Ureter (tissue), 1 donor: Measurements from ENCODE around the gene MRPL53. TPM values are rescaled to one million over a fixed set of nuclear protein-coding genes. Genes with fewer than 3 reads are reported as not detected.

ENCODE experiments used
- DNase-seq: peaks from one replicate; pipeline ENCODE4 v3.0.0-alpha.2; 2020; ENCODE audit warnings: low spot score
- total RNA-seq: library from RNA; stranded (reverse); gene quantifications from one replicate; pipeline ENCODE4 v1.2.4, GENCODE V29; 2023
- donor health status: DM: yes; HTN: yes; CAD: no.

MRPL53 gene
- 71.8 TPM for total RNA-seq

- peak; percentile 97 for DNase-seq
Measured at GRCh38 chr2:74472086-74472944, at the start of gene MRPL53. TSS of gene MRPL53 (minus strand) at chr2:74472680. CDS start at chr2:74472660, 20 bp downstream.

GRCh38 chr2:74516650-74517049, 44.2 kb upstream of the MRPL53 start:
- DNase-seq = no peak

- DNase-seq = no peak
Measured at GRCh38 chr2:74515981-74516633, 43.6 kb upstream of the MRPL53 start.

GRCh38 chr2:74515271-74515980, 42.9 kb upstream of the MRPL53 start:
- no peak for DNase-seq

- DNase-seq = no peak
Measured at GRCh38 chr2:74514368-74515270, 42.1 kb upstream of the MRPL53 start, which contains the start of gene TLX2. TSS of gene TLX2 (plus strand) at chr2:74514450. CDS start at chr2:74514807, 357 bp downstream.

DNA sequence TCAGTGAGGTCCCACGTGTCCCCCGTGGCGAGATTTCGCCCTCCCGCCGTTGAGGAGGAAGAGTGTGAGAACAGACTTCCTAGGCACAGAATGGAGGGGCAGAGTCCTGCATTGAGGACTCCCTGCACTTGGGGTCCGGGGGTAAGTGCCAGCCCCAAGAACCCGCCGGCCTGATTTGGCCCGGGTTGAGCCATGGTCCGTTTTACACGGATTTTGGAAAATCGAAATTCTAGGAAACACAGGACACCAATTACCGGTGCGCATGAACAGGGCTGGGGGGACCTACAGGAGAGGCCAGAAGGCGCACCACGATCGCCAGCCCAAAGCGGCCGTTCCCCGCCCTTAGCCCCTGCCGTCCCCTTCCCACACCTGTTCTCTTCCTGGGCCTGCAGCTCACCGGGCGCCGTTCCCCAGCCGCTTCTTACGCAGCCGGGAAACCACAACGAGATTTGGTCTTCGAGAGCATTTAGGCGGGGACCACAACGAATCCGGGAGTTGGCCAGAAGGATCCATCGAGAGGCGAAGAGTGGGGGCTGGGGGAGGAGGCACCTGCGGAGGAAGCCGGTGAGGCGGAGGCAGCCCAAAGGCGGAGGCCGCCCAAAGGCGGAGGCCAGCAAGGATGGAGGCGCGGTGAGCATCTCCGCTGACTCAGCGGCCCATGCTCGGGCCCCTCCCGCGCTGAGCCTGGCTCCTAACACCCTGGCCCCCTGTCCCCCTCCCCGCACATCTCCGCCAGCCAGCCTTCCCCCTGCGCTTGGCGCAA, 41.3 kb upstream of the MRPL53 start:
- DNase-seq = no peak

- DNase-seq = no peak
Measured at GRCh38 chr2:74512744-74513604, 40.5 kb upstream of the MRPL53 start.

DNA sequence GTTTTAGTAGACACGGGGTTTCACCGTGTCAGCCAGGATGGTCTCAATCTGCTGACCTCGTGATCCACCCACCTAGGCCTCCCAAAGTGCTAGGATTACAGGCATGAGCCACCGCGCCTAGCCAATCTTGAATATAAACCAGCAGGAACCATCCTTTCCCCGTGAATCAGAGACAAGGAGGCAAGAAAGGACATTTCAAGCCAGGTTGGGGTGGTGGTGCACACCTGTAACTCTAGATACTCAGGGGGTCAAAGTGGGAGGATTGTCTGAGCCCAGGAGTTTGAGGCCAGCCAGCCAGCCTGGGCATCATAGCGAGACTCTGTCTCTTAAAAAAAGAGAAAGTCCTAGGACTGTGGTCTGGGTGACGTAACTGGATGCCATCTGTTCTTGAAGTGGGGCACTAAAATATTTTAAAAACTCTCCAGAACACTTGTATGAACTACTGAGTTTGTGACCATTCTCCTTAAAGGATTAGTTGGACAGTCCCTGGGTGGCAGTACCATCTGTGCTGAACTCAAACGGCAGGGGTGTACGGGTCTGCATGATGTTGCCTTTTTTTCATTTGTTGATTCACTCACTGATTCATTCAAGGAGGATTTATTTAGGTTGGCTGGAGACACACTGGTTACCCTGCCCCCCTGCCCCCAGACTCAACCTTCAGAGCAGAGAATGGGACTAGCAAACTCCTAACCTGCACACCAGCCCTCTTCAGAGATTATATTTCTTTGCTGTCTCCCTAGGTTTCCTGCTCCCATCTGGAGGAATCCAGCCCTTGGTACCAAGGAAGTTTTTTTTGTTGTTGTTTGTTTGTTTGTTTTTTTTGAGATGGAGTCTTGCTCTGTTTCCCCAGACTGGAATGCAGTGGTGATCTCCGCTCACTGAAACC, 38.9 kb upstream of the MRPL53 start:
- DNase-seq = no peak

GRCh38 chr2:74510272-74510671, 37.8 kb upstream of the MRPL53 start:
- DNase-seq = no peak

DNA sequence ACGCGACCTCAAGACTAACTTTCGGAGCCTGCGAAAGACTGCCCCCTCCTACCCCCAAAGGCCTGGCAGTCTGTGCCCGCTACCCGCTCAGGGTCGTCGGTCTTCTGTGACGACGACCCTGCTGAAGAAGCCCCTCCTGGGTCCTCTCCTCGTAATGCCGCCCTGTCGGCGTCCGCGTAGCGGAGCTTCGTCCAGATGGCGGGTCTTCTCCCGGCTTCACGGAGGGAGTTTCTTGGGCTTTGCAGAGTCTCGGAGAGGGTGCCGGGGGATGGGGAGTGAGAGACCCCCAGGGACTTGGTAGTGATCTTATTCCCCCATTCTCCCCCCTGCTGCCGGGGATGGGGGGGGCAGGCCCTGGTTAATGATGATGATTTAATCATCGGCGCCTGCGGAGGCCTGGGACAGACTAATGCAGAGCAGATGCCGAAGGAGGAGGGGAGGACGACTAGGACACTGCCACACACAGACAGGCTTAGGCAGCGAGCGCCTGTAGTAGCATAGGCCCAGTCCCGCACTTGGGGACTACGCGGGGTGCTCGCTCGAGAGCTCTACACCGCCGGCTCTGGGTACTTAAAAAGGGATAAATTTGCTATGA, 35.5 kb upstream of the MRPL53 start:
- no peak for DNase-seq

- peak; percentile 99 for DNase-seq
Measured at GRCh38 chr2:74507145-74507925, 34.9 kb upstream of the MRPL53 start, which contains the start of gene PCGF1. TSS of gene PCGF1 (minus strand) at chr2:74507695. CDS start at chr2:74507668, 27 bp downstream.

DNA sequence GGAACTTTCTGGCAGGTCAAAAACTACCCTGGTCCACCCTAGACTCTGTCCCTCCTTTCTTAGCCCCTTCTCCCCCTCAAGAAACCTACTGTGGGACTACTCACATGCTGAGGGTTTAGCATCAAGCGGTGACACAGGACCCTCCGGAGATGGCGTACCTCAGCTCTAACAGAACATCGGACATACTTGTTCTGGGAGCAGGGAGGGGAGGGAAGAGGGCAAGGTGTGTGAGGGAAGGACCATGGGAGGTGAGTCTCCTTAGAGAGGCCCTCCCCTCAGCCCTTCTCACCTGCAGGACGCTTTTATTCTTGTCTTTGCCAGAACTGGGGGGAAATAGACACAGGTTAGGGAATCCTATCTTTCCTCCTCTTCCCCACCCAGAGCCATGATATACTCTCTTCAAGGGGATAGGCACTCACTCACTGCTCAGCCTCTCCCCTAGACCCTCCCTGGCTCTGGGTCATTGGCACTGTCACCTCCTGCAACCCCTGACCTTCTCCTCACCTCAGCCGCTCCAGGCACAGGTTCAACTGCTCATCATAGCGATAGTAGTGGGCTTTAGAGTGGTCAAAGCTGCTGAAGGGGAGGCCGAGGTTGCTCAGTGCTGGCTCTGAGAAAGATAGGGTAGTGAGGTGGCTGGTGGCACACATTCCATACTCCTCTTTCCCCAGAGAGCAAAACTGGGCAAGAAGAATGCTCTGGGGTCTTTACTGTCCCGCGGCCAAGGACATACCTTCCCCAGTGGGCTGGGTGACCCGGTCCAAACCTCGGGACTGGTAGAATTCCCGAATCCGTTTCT, 33.2 kb upstream of the MRPL53 start:
- no peak for DNase-seq

DNA sequence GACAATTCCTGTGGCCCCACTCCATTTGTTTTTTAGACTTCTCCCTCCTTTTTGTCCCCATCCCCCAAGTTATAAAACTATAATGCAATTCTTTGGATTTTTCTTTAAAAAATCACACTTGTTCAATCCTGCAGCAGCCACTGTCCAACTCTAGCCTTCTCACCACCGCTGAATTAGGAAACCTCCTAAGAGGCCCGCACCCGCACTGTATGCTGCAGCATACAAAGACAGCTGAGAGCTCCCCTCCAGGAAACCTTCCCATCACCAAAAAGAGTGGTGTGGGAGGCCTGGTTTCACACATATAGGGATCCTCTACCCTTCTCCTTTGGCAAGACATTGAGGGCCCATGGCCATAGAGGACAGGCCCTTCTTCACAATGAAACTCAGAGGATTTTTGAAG, 32.1 kb upstream of the MRPL53 start:
- no peak for DNase-seq

GRCh38 chr2:74503506-74504475, 31.3 kb upstream of the MRPL53 start:
- DNase-seq = no peak
